Lung microvascular endothelial cell (primary cell): ENCODE data around the gene INHBC. TPM values are rescaled to one million over a fixed set of nuclear protein-coding genes. Genes with fewer than 3 reads are reported as not detected.
"Not testable (repeated sequence)": the region's sequence is repeated elsewhere in the genome, so short reads cannot be mapped to it uniquely, and the experiment has no call there.

Experiments used
- DNase-seq, 2 donors: peaks; one replicate each; pipeline versions ENCODE4 v3.0.0 to v3.0.0-alpha.2; 2010; ENCODE audit warnings: low read depth in 2 of 2
- total RNA-seq: library from RNA; depleted of rRNA; stranded (reverse); fragments of >200 nt; gene quantifications from 2 replicates; pipeline ENCODE4 v1.2.1, GENCODE V29; 2014

Gene INHBC
- total RNA-seq, 1 donor from 2014 or later = not detected

GRCh38 chr12:57429473-57430111, 5.0 kb upstream of the INHBC start:
- peak in 1 of 2 donors; percentile 38 for DNase-seq

- DNase-seq = peak; percentile 43 to 48
Observed at GRCh38 chr12:57430112-57430930, 4.3 kb upstream of the INHBC start.

- peak; percentile 98 for DNase-seq
Observed at GRCh38 chr12:57430931-57431566, 3.5 kb upstream of the INHBC start, which contains the start of gene R3HDM2. Gene R3HDM2 (minus strand): TSS chr12:57431043. CDS start chr12:57310428, 120,615 bp downstream.

GRCh38 chr12:57431654-57432188, 2.9 kb upstream of the INHBC start:
- no peak for DNase-seq

GRCh38 chr12:57433370-57433769, 1.2 kb upstream of the INHBC start:
- no peak for DNase-seq

- DNase-seq = no peak
Observed at GRCh38 chr12:57435293-57435692, 709 bp downstream of the INHBC start.

GRCh38 chr12:57438400-57438799, 3.8 kb downstream of the INHBC start:
- DNase-seq = no peak

- no peak for DNase-seq
Observed at GRCh38 chr12:57439762-57440266, 5.2 kb downstream of the INHBC start.

GRCh38 chr12:57441393-57441792, 6.8 kb downstream of the INHBC start:
- not testable (repeated sequence) for DNase-seq

- no peak for DNase-seq
Observed at GRCh38 chr12:57441846-57442427, 7.4 kb downstream of the INHBC start.

- DNase-seq = not testable (repeated sequence)
Observed at GRCh38 chr12:57444337-57444736, 9.8 kb downstream of the INHBC start.

GRCh38 chr12:57444744-57445143, 10.2 kb downstream of the INHBC start:
- no peak for DNase-seq

- no peak for DNase-seq
Observed at GRCh38 chr12:57446292-57446960, 11.8 kb downstream of the INHBC start.

GRCh38 chr12:57448669-57449068, 14.1 kb downstream of the INHBC start:
- DNase-seq = no peak

GRCh38 chr12:57449375-57449774, 14.8 kb downstream of the INHBC start:
- no peak for DNase-seq

GRCh38 chr12:57450057-57450456, 15.5 kb downstream of the INHBC start:
- DNase-seq = no peak

GRCh38 chr12:57451233-57451778, 16.7 kb downstream of the INHBC start:
- DNase-seq = no peak

- DNase-seq = peak in 1 of 2 donors; percentile 87
Observed at GRCh38 chr12:57452181-57452936, 17.8 kb downstream of the INHBC start.

GRCh38 chr12:57452937-57453509, 18.4 kb downstream of the INHBC start:
- peak; percentile 84 to 85 for DNase-seq

GRCh38 chr12:57454213-57454565, 19.6 kb downstream of the INHBC start:
- no peak for DNase-seq
